H9 (cell line): Measurements from ENCODE around the gene RPS21. TPM values are rescaled to one million over a fixed set of nuclear protein-coding genes. Genes with fewer than 3 reads are reported as not detected.
A peak's percentile ranks its signal among the peaks of the same experiment; 100 is the strongest.
"Not testable (repeated sequence)": the region's sequence is repeated elsewhere in the genome, so short reads cannot be mapped to it uniquely, and the experiment has no call there.

Experiments
- DNase-seq: peaks from one replicate; pipeline ENCODE4 v3.0.0-alpha.2; 2017
- H2AFZ ChIP-seq: one replicate; pipeline ENCODE4 v1.6.1; 2013; ENCODE audit warnings: mild to moderate bottlenecking, low read length, control low read depth, moderate library complexity
- H2AK5ac ChIP-seq: 2 replicates; pipeline ENCODE4 v1.6.1; 2013; ENCODE audit warnings: low read length, control low read depth, mixed read lengths; ENCODE audit not compliant: insufficient read length
- H2BK120ac ChIP-seq: one replicate; pipeline ENCODE4 v1.6.1; 2013; ENCODE audit warnings: low read depth, mild to moderate bottlenecking, low read length, control low read depth, inconsistent platforms; ENCODE audit not compliant: poor library complexity, severe bottlenecking
- H2BK12ac ChIP-seq: 2 replicates; pipeline ENCODE4 v1.6.1; 2013; ENCODE audit warnings: low read length, control low read depth, mixed read lengths, low read depth; ENCODE audit not compliant: insufficient read length
- H2BK15ac ChIP-seq: 2 replicates; pipeline ENCODE4 v1.6.1; 2013; ENCODE audit warnings: low read depth, low read length, control low read depth
- H2BK20ac ChIP-seq: one replicate; pipeline ENCODE4 v1.6.1; 2013; ENCODE audit warnings: low read depth, mild to moderate bottlenecking, low read length, control low read depth, inconsistent platforms; ENCODE audit not compliant: poor library complexity, severe bottlenecking
- H2BK5ac ChIP-seq: 2 replicates; pipeline ENCODE4 v1.6.1; 2013; ENCODE audit warnings: low read length, control low read depth, mixed read lengths; ENCODE audit not compliant: insufficient read length
- H3K14ac ChIP-seq: 2 replicates; pipeline ENCODE4 v1.6.1; 2013; ENCODE audit warnings: low read length, control low read depth; ENCODE audit not compliant: insufficient read depth
- H3K18ac ChIP-seq: 2 replicates; pipeline ENCODE4 v1.6.1; 2013; ENCODE audit warnings: low read depth, mild to moderate bottlenecking, mixed read lengths, low read length, control low read depth; ENCODE audit not compliant: insufficient read length
- H3K23ac ChIP-seq: 2 replicates; pipeline ENCODE4 v1.6.1; 2013; ENCODE audit warnings: low read length, control low read depth, mixed read lengths, low read depth; ENCODE audit not compliant: insufficient read length
- H3K23me2 ChIP-seq: 2 replicates; pipeline ENCODE4 v1.6.1; 2013; ENCODE audit warnings: low read depth, mild to moderate bottlenecking, mixed read lengths, low read length, control low read depth; ENCODE audit not compliant: insufficient read length, poor library complexity, severe bottlenecking
- H3K27ac ChIP-seq: 2 replicates; pipeline ENCODE4 v1.5.1; 2013; ENCODE audit warnings: low read length, control low read depth, mixed read lengths, low read depth; ENCODE audit not compliant: insufficient read length
- H3K27me3 ChIP-seq: 2 replicates; pipeline ENCODE4 v1.6.1; 2013; ENCODE audit warnings: low read length, control low read depth, inconsistent platforms; ENCODE audit not compliant: insufficient read depth
- H3K4ac ChIP-seq: 2 replicates; pipeline ENCODE4 v1.6.1; 2013; ENCODE audit warnings: low read depth, mild to moderate bottlenecking, control low read depth, inconsistent platforms, low read length, moderate library complexity
- H3K4me1 ChIP-seq: 2 replicates; pipeline ENCODE4 v1.6.1; 2013; ENCODE audit warnings: low read length, control low read depth, inconsistent platforms; ENCODE audit not compliant: insufficient read depth
- H3K4me2 ChIP-seq: 2 replicates; pipeline ENCODE4 v1.6.1; 2013; ENCODE audit warnings: low read length, control low read depth, mixed read lengths; ENCODE audit not compliant: insufficient read length, insufficient read depth
- H3K56ac ChIP-seq: 2 replicates; pipeline ENCODE4 v1.6.1; 2013; ENCODE audit warnings: low read depth, mild to moderate bottlenecking, mixed read lengths, low read length, control low read depth; ENCODE audit not compliant: insufficient read length
- H3K79me1 ChIP-seq: 2 replicates; pipeline ENCODE4 v1.6.1; 2013; ENCODE audit warnings: low read depth, mild to moderate bottlenecking, moderate library complexity, low read length, control low read depth, inconsistent platforms; ENCODE audit not compliant: insufficient read depth, poor library complexity, severe bottlenecking
- H3K79me2 ChIP-seq: 2 replicates; pipeline ENCODE4 v1.6.1; 2013; ENCODE audit warnings: low read length, control low read depth, inconsistent platforms; ENCODE audit not compliant: insufficient read depth
- H3K9ac ChIP-seq: 2 replicates; pipeline ENCODE4 v1.6.1; 2013; ENCODE audit warnings: low read length, control low read depth, mixed read lengths; ENCODE audit not compliant: insufficient read length; ENCODE audit errors: extremely low read depth
- H3K9me3 ChIP-seq: one replicate; pipeline ENCODE4 v1.6.1; 2013; ENCODE audit warnings: low read depth, low read length, inconsistent platforms; ENCODE audit not compliant: control insufficient read depth
- H3T11ph ChIP-seq: one replicate; pipeline ENCODE4 v1.6.1; 2013; ENCODE audit warnings: mild to moderate bottlenecking, low read length, control low read depth, inconsistent platforms
- H4K20me1 ChIP-seq: one replicate; pipeline ENCODE4 v1.6.1; 2013; ENCODE audit not compliant: control insufficient read depth, insufficient read length, insufficient read depth
- H4K5ac ChIP-seq: 2 replicates; pipeline ENCODE4 v1.6.1; 2013; ENCODE audit warnings: low read depth, mild to moderate bottlenecking, mixed read lengths, low read length, control low read depth; ENCODE audit not compliant: insufficient read length
- H4K8ac ChIP-seq: replicated peaks from 2 replicates; pipeline ENCODE4 v1.6.1; 2013; ENCODE audit warnings: low read length, control low read depth, mixed read lengths, low read depth; ENCODE audit not compliant: insufficient read length
- H4K91ac ChIP-seq: 2 replicates; pipeline ENCODE4 v1.6.1; 2013; ENCODE audit warnings: low read depth, mild to moderate bottlenecking, moderate library complexity, mixed read lengths, low read length, control low read depth; ENCODE audit not compliant: insufficient read length
- H3K27ac Mint-ChIP-seq, 3 experiments: 2 replicates in 2 of 3; 3 replicates in 1 of 3; pipeline ENCODE4 v1.8.0; 2020 to 2021; ENCODE audit warnings: mixed read lengths in 3 of 3, mild to moderate bottlenecking in 1 of 3, moderate library complexity in 1 of 3
- H3K27me3 Mint-ChIP-seq: 2 replicates; pipeline ENCODE4 v1.8.0; 2021; ENCODE audit warnings: low read depth, mild to moderate bottlenecking, moderate library complexity, mixed read lengths
- H3K36me3 Mint-ChIP-seq, 3 experiments: 2 replicates in 2 of 3; 3 replicates in 1 of 3; pipeline ENCODE4 v1.8.0; 2020 to 2021; ENCODE audit warnings: low read depth in 3 of 3, mixed read lengths in 3 of 3; ENCODE audit not compliant: insufficient read depth in 1 of 3
- H3K4me1 Mint-ChIP-seq, 2 experiments: 2 replicates each; pipeline ENCODE4 v1.8.0; 2020; ENCODE audit warnings: mixed read lengths in 2 of 2
- H3K4me3 Mint-ChIP-seq, 2 experiments: 2 replicates in 1 of 2; 3 replicates in 1 of 2; pipeline ENCODE4 v1.8.0; 2020 to 2021; ENCODE audit warnings: mild to moderate bottlenecking in 2 of 2, mixed read lengths in 2 of 2, moderate library complexity in 1 of 2
- H3K9me3 Mint-ChIP-seq, 2 experiments: 2 replicates in 1 of 2; 3 replicates in 1 of 2; pipeline ENCODE4 v1.8.0; 2020; ENCODE audit warnings: mild to moderate bottlenecking in 2 of 2, mixed read lengths in 2 of 2, moderate library complexity in 1 of 2
- CTCF ChIP-seq: fragments of 200-600 bp; sonication (generic); conservative IDR thresholded peaks from 3 replicates; pipeline ENCODE4 v1.8.0; 2021; ENCODE audit warnings: antibody characterized with exemption, mild to moderate bottlenecking
- WGBS: extraction: QIAGEN DNeasy Blood & Tissue Kit; methylation state at CpG from one replicate; pipeline ENCODE4 v1.1.7; 2013; ENCODE audit warnings: missing lambda C conversion rate, low lambda C conversion rate, mixed read lengths; ENCODE audit not compliant: insufficient read length; ENCODE audit errors: extremely low coverage; 5-methylcytosine and 5-hydroxymethylcytosine counted together
- total RNA-seq: library from RNA; stranded (reverse); gene quantifications from 2 replicates; pipeline ENCODE4 v1.2.1, GENCODE V29; 2021

Gene RPS21
- total RNA-seq, 1 experiment from 2014 or later = 1,715 TPM

- Histone ChIP-seq H3K79me2 (no peaks in the 10 kb centered on the region), H2BK12ac (no peak overlapping the region), H3K27ac (no peak overlapping the region), H3K4me1 (peaks cover 3% of the 10 kb centered on the region; the same call in 1 of the 2 replicates), H3T11ph (no peak overlapping the region), H3K4ac (no peak overlapping the region), H4K20me1 (no peaks in the 10 kb centered on the region), H2BK15ac (no peak overlapping the region), H2BK120ac (no peak overlapping the region), H3K9ac (no peak overlapping the region), H3K23ac (no peak overlapping the region), H2AFZ (no peak overlapping the region), H4K8ac (no peak overlapping the region), H4K5ac (no peak overlapping the region), H2AK5ac (no peak overlapping the region), H3K18ac (peak overlapping the region; percentile 38), H3K14ac (peak overlapping the region; percentile 9; the same call in 1 of the 2 replicates), H3K23me2 (no peaks in the 10 kb centered on the region), H3K27me3 (no peaks in the 10 kb centered on the region), H2BK20ac (no peak overlapping the region), H2BK5ac (no peak overlapping the region), H3K9me3 (no peaks in the 10 kb centered on the region), H4K91ac (no peak overlapping the region), H3K79me1 (no peaks in the 10 kb centered on the region), H3K4me2 (no peak overlapping the region), H3K56ac (no peak overlapping the region)
- Mint-ChIP-seq H3K9me3 (peaks cover 3 to 5% of the 10 kb centered on the region in 2 experiments; a peak in 2 of 5 replicates), H3K27me3 (no peaks in the 10 kb centered on the region; the same call in 1 of the 2 replicates), H3K4me3 (no peak overlapping the region; a peak in 1 of 5 replicates), H3K4me1 (peaks cover 15 to 53% of the 10 kb centered on the region in 2 experiments), H3K36me3 (peaks cover 0 to 4% (median 4%) of the 10 kb centered on the region in 3 experiments; a peak in 1 of 7 replicates), H3K27ac (no peak overlapping the region)
- DNase-seq = no peak
- WGBS = no CpG with 5 or more reads among the region's 21 CpGs
- no peak for TF ChIP-seq CTCF
These were observed 38.6 kb downstream of the RPS21 start for GRCh38 chr20:62425281-62426058.

GRCh38 chr20:62426059-62426348 is 39.1 kb downstream of the RPS21 start:
- H4K20me1 ChIP-seq, H3K36me3 Mint-ChIP-seq, H3K27ac ChIP-seq, H3K23ac ChIP-seq, H2BK20ac ChIP-seq, H3K4me3 Mint-ChIP-seq, H3K79me1 ChIP-seq, H3K79me2 ChIP-seq, H2BK5ac ChIP-seq, H2BK12ac ChIP-seq, H2AFZ ChIP-seq, H3K4me1 ChIP-seq, H3K9me3 ChIP-seq, H2BK120ac ChIP-seq, DNase-seq, H4K8ac ChIP-seq, H3K18ac ChIP-seq, H3K23me2 ChIP-seq, H3K14ac ChIP-seq, H2AK5ac ChIP-seq, H3K27me3 ChIP-seq, H3K27ac Mint-ChIP-seq, H3K56ac ChIP-seq, H3K9ac ChIP-seq, H3K27me3 Mint-ChIP-seq, H4K91ac ChIP-seq, H3T11ph ChIP-seq, H3K4me2 ChIP-seq, H3K4ac ChIP-seq, H4K5ac ChIP-seq, H3K9me3 Mint-ChIP-seq, H2BK15ac ChIP-seq: not testable (repeated sequence)
- WGBS = no CpG with 5 or more reads among the region's 4 CpGs
- H3K4me1 Mint-ChIP-seq = peaks cover 18 to 56% of the 10 kb centered on the region in 2 experiments
